IMR-90 (cell line): Measurements from ENCODE around the gene BPTF. TPM values are rescaled to one million over a fixed set of nuclear protein-coding genes. Genes with fewer than 3 reads are reported as not detected.

Source experiments
- ATAC-seq: fragments of 200-7000 bp; cut with Tn5 transposase; 2 replicates; pipeline ENCODE4 v1.9.1; 2020; ENCODE audit warnings: low read depth, mild to moderate bottlenecking, moderate library complexity
- BruUV-seq: library from RNA; stranded (reverse); fragments of 400-500 nt; replicated peaks from 2 replicates; lab custom pipeline; 2021; lab: Mats Ljungman, UMichigan
- CTCF ChIA-PET: fragments of 300-600 bp; formaldehyde crosslinking; extraction: SDS; loops from one replicate; lab custom pipeline; 2021; ENCODE audit warnings: antibody characterized with exemption; lab: Yijun Ruan, JAX
- POLR2A ChIA-PET: fragments of 300-600 bp; sonication (Branson Sonifier 250); formaldehyde crosslinking; loops from one replicate; lab custom pipeline; 2022; ENCODE audit warnings: antibody characterized with exemption; ENCODE audit not compliant: unreplicated experiment; lab: Charles Lee
- DNase-seq: peaks from one replicate; pipeline ENCODE4 v3.0.0; 2013
- H2AFZ ChIP-seq: replicated peaks from 2 replicates; pipeline ENCODE3; 2013; ENCODE audit warnings: low read length, mild to moderate bottlenecking; ENCODE audit not compliant: poor library complexity
- H2AK5ac ChIP-seq: 2 replicates; pipeline ENCODE4 v1.6.1; 2013; ENCODE audit warnings: low read depth, low read length, inconsistent platforms
- H2AK9ac ChIP-seq: replicated peaks from 2 replicates; pipeline ENCODE3; 2013; ENCODE audit warnings: mild to moderate bottlenecking, low read depth, low read length, moderate library complexity; ENCODE audit not compliant: poor library complexity
- H2BK120ac ChIP-seq: 2 replicates; pipeline ENCODE4 v1.6.1; 2013; ENCODE audit warnings: low read depth, low read length, inconsistent platforms
- H2BK15ac ChIP-seq: 3 replicates; pipeline ENCODE4 v1.6.1; 2013; ENCODE audit warnings: low read depth, low read length, inconsistent platforms
- H2BK20ac ChIP-seq: 2 replicates; pipeline ENCODE4 v1.6.1; 2013; ENCODE audit warnings: low read depth, mild to moderate bottlenecking, inconsistent platforms, low read length, moderate library complexity
- H2BK5ac ChIP-seq: 2 replicates; pipeline ENCODE4 v1.6.1; 2013; ENCODE audit warnings: mild to moderate bottlenecking, low read depth, low read length, inconsistent platforms; ENCODE audit not compliant: poor library complexity, severe bottlenecking
- H3K14ac ChIP-seq: replicated peaks from 2 replicates; pipeline ENCODE4 v1.6.1; 2013; ENCODE audit warnings: low read depth, low read length, inconsistent platforms
- H3K18ac ChIP-seq: 2 replicates; pipeline ENCODE4 v1.6.1; 2013; ENCODE audit warnings: low read depth, low read length, control low read depth
- H3K23ac ChIP-seq: 2 replicates; pipeline ENCODE4 v1.6.1; 2013; ENCODE audit warnings: low read depth, low read length, inconsistent platforms
- H3K27ac ChIP-seq: 2 replicates; pipeline ENCODE4 v1.5.1; 2013; ENCODE audit warnings: mild to moderate bottlenecking, control low read depth, low read length; ENCODE audit not compliant: insufficient read depth
- H3K27me3 ChIP-seq: 2 replicates; pipeline ENCODE4 v1.6.1; 2013; ENCODE audit warnings: low read length; ENCODE audit not compliant: control insufficient read depth, insufficient read depth
- H3K36me3 ChIP-seq: 2 replicates; pipeline ENCODE4 v1.6.1; 2013; ENCODE audit warnings: low read length, mixed read lengths; ENCODE audit not compliant: control insufficient read depth, insufficient read depth
- H3K4ac ChIP-seq: 2 replicates; pipeline ENCODE4 v1.6.1; 2013; ENCODE audit warnings: low read depth, low read length, inconsistent platforms
- H3K4me1 ChIP-seq: 2 replicates; pipeline ENCODE4 v1.6.1; 2013; ENCODE audit warnings: low read length, mixed read lengths; ENCODE audit not compliant: control insufficient read depth, insufficient read depth
- H3K4me2 ChIP-seq: 2 replicates; pipeline ENCODE4 v1.6.1; 2013; ENCODE audit warnings: low read depth, mild to moderate bottlenecking, control low read depth, low read length, moderate library complexity
- H3K4me3 ChIP-seq: 2 replicates; pipeline ENCODE4 v1.5.1; 2013; ENCODE audit warnings: low read depth, mild to moderate bottlenecking, control low read depth, low read length, moderate library complexity; ENCODE audit not compliant: insufficient read depth
- H3K56ac ChIP-seq: 2 replicates; pipeline ENCODE4 v1.6.1; 2013; ENCODE audit warnings: low read length, inconsistent platforms; ENCODE audit not compliant: insufficient read depth; ENCODE audit errors: extremely low read depth
- H3K79me1 ChIP-seq, 2 experiments: 2 replicates each; pipeline ENCODE4 v1.6.1; 2013; ENCODE audit warnings: low read length in 2 of 2, inconsistent platforms in 1 of 2, low read depth in 1 of 2
- H3K9ac ChIP-seq: 2 replicates; pipeline ENCODE4 v1.6.1; 2013; ENCODE audit warnings: low read depth, low read length, control low read depth
- H3K9me1 ChIP-seq: 2 replicates; pipeline ENCODE4 v1.6.1; 2013; ENCODE audit warnings: low read length, inconsistent platforms; ENCODE audit not compliant: insufficient read depth
- H3K9me3 ChIP-seq: 2 replicates; pipeline ENCODE4 v1.6.1; 2013; ENCODE audit warnings: low read length; ENCODE audit not compliant: control insufficient read depth, insufficient read depth
- H4K20me1 ChIP-seq: 2 replicates; pipeline ENCODE4 v1.6.1; 2013; ENCODE audit warnings: low read length, inconsistent platforms; ENCODE audit not compliant: insufficient read depth
- H4K5ac ChIP-seq: 2 replicates; pipeline ENCODE4 v1.6.1; 2013; ENCODE audit warnings: mild to moderate bottlenecking, low read depth, low read length, control low read depth
- H4K8ac ChIP-seq, 2 experiments: 2 replicates each; pipeline ENCODE4 v1.6.1; 2013; ENCODE audit warnings: low read depth in 2 of 2, low read length in 2 of 2, control low read depth in 1 of 2, inconsistent platforms in 1 of 2
- H4K91ac ChIP-seq: 2 replicates; pipeline ENCODE4 v1.6.1; 2013; ENCODE audit warnings: low read depth, low read length, inconsistent platforms; ENCODE audit not compliant: insufficient read depth
- BHLHE40 ChIP-seq: fragments of 150-350 bp; IDR thresholded peaks from 2 replicates; pipeline ENCODE4 v1.6.1; 2016; ENCODE audit warnings: mild to moderate bottlenecking, low read depth, low read length
- CEBPB ChIP-seq: IDR thresholded peaks from 2 replicates; pipeline ENCODE4 v1.6.1; 2012; ENCODE audit warnings: low read depth, low read length, improper control_type of control experiment
- CHD1 ChIP-seq: IDR thresholded peaks from 2 replicates; pipeline ENCODE4 v1.6.1; 2012; ENCODE audit warnings: low read depth, low read length, improper control_type of control experiment
- CTCF ChIP-seq: conservative IDR thresholded peaks from 2 replicates; pipeline ENCODE4 v1.5.1; 2012; ENCODE audit warnings: mild to moderate bottlenecking, low read depth, low read length, improper control_type of control experiment
- ELK1 ChIP-seq: fragments of 150-350 bp; IDR thresholded peaks from 2 replicates; pipeline ENCODE4 v1.6.1; 2016; ENCODE audit warnings: low read depth, mild to moderate bottlenecking, low read length, moderate library complexity, borderline replicate concordance
- FOS ChIP-seq: fragments of 150-350 bp; IDR thresholded peaks from 2 replicates; pipeline ENCODE4 v1.6.1; 2016; ENCODE audit warnings: low read depth, low read length
- MAFK ChIP-seq: IDR thresholded peaks from 2 replicates; pipeline ENCODE4 v1.6.1; 2012; ENCODE audit warnings: low read depth, low read length, improper control_type of control experiment
- MAZ ChIP-seq: IDR thresholded peaks from 2 replicates; pipeline ENCODE4 v1.6.1; 2012; ENCODE audit warnings: low read depth, mild to moderate bottlenecking, low read length, improper control_type of control experiment, moderate library complexity, borderline replicate concordance
- MXI1 ChIP-seq: IDR thresholded peaks from 2 replicates; pipeline ENCODE4 v1.6.1; 2012; ENCODE audit warnings: low read depth, mild to moderate bottlenecking, low read length, moderate library complexity, borderline replicate concordance
- NFE2L2 ChIP-seq: fragments of 150-350 bp; IDR thresholded peaks from 2 replicates; pipeline ENCODE4 v1.6.1; 2016; ENCODE audit warnings: low read depth, mild to moderate bottlenecking, low read length
- POLR2A ChIP-seq: IDR thresholded peaks from 2 replicates; pipeline ENCODE4 v1.6.1; 2012; ENCODE audit warnings: mild to moderate bottlenecking, low read depth, low read length
- RAD21 ChIP-seq: IDR thresholded peaks from 2 replicates; pipeline ENCODE4 v1.6.1; 2012; ENCODE audit warnings: low read length, improper control_type of control experiment
- RCOR1 ChIP-seq: IDR thresholded peaks from 2 replicates; pipeline ENCODE4 v1.6.1; 2012; ENCODE audit warnings: mild to moderate bottlenecking, low read length, improper control_type of control experiment; ENCODE audit not compliant: insufficient replicate concordance
- RFX5 ChIP-seq: IDR thresholded peaks from 2 replicates; pipeline ENCODE4 v1.8.0; 2012; ENCODE audit warnings: low read depth, mild to moderate bottlenecking, low read length, moderate library complexity
- SMC3 ChIP-seq: fragments of 150-350 bp; IDR thresholded peaks from 2 replicates; pipeline ENCODE4 v1.6.1; 2016; ENCODE audit warnings: low read depth, mild to moderate bottlenecking, antibody characterized with exemption, low read length, moderate library complexity
- USF2 ChIP-seq: fragments of 150-350 bp; IDR thresholded peaks from 2 replicates; pipeline ENCODE4 v1.6.1; 2017; ENCODE audit warnings: mild to moderate bottlenecking, antibody characterized with exemption, low read length, low read depth
- WGBS, 2 experiments: methylation state at CpG; one replicate each; pipeline versions ENCODE4 v1.1.5 to v1.1.7; 2013; ENCODE audit warnings: missing lambda C conversion rate in 2 of 2; ENCODE audit not compliant: insufficient read length in 1 of 2; ENCODE audit errors: extremely low coverage in 2 of 2; 5-methylcytosine and 5-hydroxymethylcytosine counted together
- dilution Hi-C: fragments of 300-500 bp; cut with HindIII; formaldehyde crosslinking; loops from one replicate; pipeline ENCODE4 v1.14.3; 2018; ENCODE audit warnings: low sequenced_read_pairs; ENCODE audit not compliant: unreplicated experiment
- in situ Hi-C: fragments of 300-500 bp; cut with MboI; formaldehyde crosslinking; loops from 3 replicates; pipeline ENCODE4 v1.14.3; 2019; ENCODE audit warnings: low sequenced_read_pairs, inconsistent platforms, mixed read lengths
- intact Hi-C: fragments of 100-400 bp; cut with micrococcal nuclease; formaldehyde crosslinking; loops from 2 replicates; pipeline ENCODE4 v1.10.0; 2022
- polyA plus RNA-seq, 3 experiments: library from polyadenylated mRNA; depleted of rRNA; stranded (reverse); fragments of >200 nt; gene quantifications; 2 replicates each; pipeline ENCODE4 v1.2.3, GENCODE V29; 2012; ENCODE audit warnings: low replicate concordance in 1 of 3
- total RNA-seq: library from RNA; depleted of rRNA; stranded (reverse); fragments of >200 nt; gene quantifications from 2 replicates; pipeline ENCODE4 v1.2.3, GENCODE V29; 2012

Gene BPTF
- total and polyA plus RNA-seq, 2 of the 4 experiments (the other 2 are of a cell fraction): 32.3 to 35.7 TPM

- intact Hi-C loops (loop anchor here (5.0 kb wide), 1 partner anchor 63 kb away; no protein-coding TSS in a partner anchor), dilution Hi-C loops (no loop called here), in situ Hi-C loops (no loop called here)
- H3K79me1 ChIP-seq: peaks cover 7 to 52% of the 10 kb centered on the region in 2 experiments; a peak in 2 of 4 replicates
- no peak overlapping the region for H2BK15ac ChIP-seq
- H3K4me1 ChIP-seq: peaks cover 13% of the 10 kb centered on the region
- ATAC-seq (no peak), DNase-seq (no peak)
- no peak overlapping the region for H2BK5ac ChIP-seq
- H3K27ac ChIP-seq: no peak overlapping the region
- peak overlapping the region; percentile 32; the same call in 1 of the 2 replicates for H3K4me2 ChIP-seq
- H2BK120ac ChIP-seq: no peak overlapping the region
- no peak overlapping the region for H4K5ac ChIP-seq
- H3K18ac ChIP-seq: no peak overlapping the region
- ChIA-PET CTCF (interaction anchor here (0.5 kb wide), 1 partner anchor 675 kb away, joined by 3 read pairs; no protein-coding TSS in a partner anchor), POLR2A (no interaction called here)
- H3K36me3 ChIP-seq: peaks cover 2% of the 10 kb centered on the region; the same call in 1 of the 2 replicates
- no peak overlapping the region for H2AFZ ChIP-seq
- no peak overlapping the region for H3K4me3 ChIP-seq
- no peak overlapping the region for H3K4ac ChIP-seq
- H4K91ac ChIP-seq: no peak overlapping the region
- WGBS, 2 experiments: no CpG with 5 or more reads among the region's 7 CpGs
- H4K8ac ChIP-seq: no peak overlapping the region
- no peaks in the 10 kb centered on the region for H3K27me3 ChIP-seq
- no peak overlapping the region for H2AK9ac ChIP-seq
- H3K56ac ChIP-seq: no peak overlapping the region
- no peak overlapping the region for H2BK20ac ChIP-seq
- H3K14ac ChIP-seq: no peak overlapping the region
- TF ChIP-seq MAFK: no peak
- no peak for TF ChIP-seq BHLHE40
- no peak for TF ChIP-seq POLR2A
- no peak for TF ChIP-seq MAZ
- no peak for TF ChIP-seq CEBPB
- TF ChIP-seq NFE2L2: no peak
- no peak for TF ChIP-seq CHD1
- TF ChIP-seq RAD21: no peak
- no peak for TF ChIP-seq CTCF
- no peak for TF ChIP-seq MXI1
- TF ChIP-seq SMC3: no peak
- no peak for TF ChIP-seq FOS
- no peak for TF ChIP-seq RFX5
- TF ChIP-seq ELK1: no peak
- TF ChIP-seq RCOR1: no peak
- no peak for TF ChIP-seq USF2
- H2AK5ac ChIP-seq: no peak overlapping the region
- H3K9ac ChIP-seq: no peak overlapping the region
- no TSS peak for BruUV-seq
- H3K23ac ChIP-seq: no peak overlapping the region
- no peaks in the 10 kb centered on the region for H3K9me3 ChIP-seq
- H3K9me1 ChIP-seq: peaks cover 7% of the 10 kb centered on the region
- H4K20me1 ChIP-seq: peaks cover 33% of the 10 kb centered on the region
These were observed 4.0 kb downstream of the BPTF start for GRCh38 chr17:67829331-67829730.
